Suprapubic skin (tissue), 4 donors: ENCODE measurements around the gene GPR119. TPM values are rescaled to one million over a fixed set of nuclear protein-coding genes. Genes with fewer than 3 reads are reported as not detected.
"Not testable (repeated sequence)": the region's sequence is repeated elsewhere in the genome, so short reads cannot be mapped to it uniquely, and the experiment has no call there.

ENCODE experiments used
- DNase-seq, 2 donors: peaks; one replicate each; pipeline ENCODE4 v3.0.0-alpha.2; 2019; ENCODE audit warnings: low spot score in 2 of 2
- H3K27ac ChIP-seq: fragments of 200-600 bp; sonication (generic); one replicate; pipeline ENCODE4 v1.5.1; 2019
- H3K27me3 ChIP-seq: fragments of 200-600 bp; sonication (generic); one replicate; pipeline ENCODE4 v1.5.1; 2019
- H3K36me3 ChIP-seq: fragments of 200-600 bp; sonication (generic); one replicate; pipeline ENCODE4 v1.5.1; 2019
- H3K4me1 ChIP-seq: fragments of 200-600 bp; sonication (generic); one replicate; pipeline ENCODE4 v1.5.1; 2019
- H3K4me3 ChIP-seq: fragments of 200-600 bp; sonication (generic); one replicate; pipeline ENCODE4 v1.5.1; 2019; ENCODE audit warnings: mild to moderate bottlenecking
- H3K9me3 ChIP-seq: fragments of 200-600 bp; sonication (generic); one replicate; pipeline ENCODE4 v1.5.1; 2019
- CTCF ChIP-seq, 2 donors: fragments of 200-600 bp in 1 of 2; fragments of 450-650 bp in 1 of 2; sonication (generic) in 1 of 2; IDR thresholded peaks; one replicate each; pipeline ENCODE4 v1.5.1; 2016 to 2019; ENCODE audit warnings: antibody characterized with exemption in 2 of 2, mild to moderate bottlenecking in 1 of 2, moderate library complexity in 1 of 2
- EP300 ChIP-seq: sonication (generic); formaldehyde crosslinking; IDR thresholded peaks from one replicate; pipeline ENCODE4 v1.6.1; 2017; ENCODE audit warnings: antibody characterized with exemption
- POLR2A ChIP-seq, 2 donors: fragments of 450-650 bp; IDR thresholded peaks; one replicate each; pipeline ENCODE4 v1.6.1; 2017; ENCODE audit warnings: antibody characterized with exemption in 2 of 2, mild to moderate bottlenecking in 2 of 2, moderate library complexity in 2 of 2
- POLR2AphosphoS5 ChIP-seq, 3 donors: sonication (generic); formaldehyde crosslinking; IDR thresholded peaks; one replicate each; pipeline ENCODE4 v1.6.1; 2017; ENCODE audit warnings: antibody characterized with exemption in 3 of 3
- WGBS: methylation state at CpG from one replicate; pipeline ENCODE4 v1.1.5; 2018; 5-methylcytosine and 5-hydroxymethylcytosine counted together
- total RNA-seq, 4 donors: library from RNA; depleted of rRNA; stranded (reverse); fragments of >200 nt; gene quantifications; one replicate each; pipeline ENCODE4 v1.1.0, GENCODE V29; 2016

Gene GPR119
- total RNA-seq, 4 donors from 2014 or later: not detected

DNA sequence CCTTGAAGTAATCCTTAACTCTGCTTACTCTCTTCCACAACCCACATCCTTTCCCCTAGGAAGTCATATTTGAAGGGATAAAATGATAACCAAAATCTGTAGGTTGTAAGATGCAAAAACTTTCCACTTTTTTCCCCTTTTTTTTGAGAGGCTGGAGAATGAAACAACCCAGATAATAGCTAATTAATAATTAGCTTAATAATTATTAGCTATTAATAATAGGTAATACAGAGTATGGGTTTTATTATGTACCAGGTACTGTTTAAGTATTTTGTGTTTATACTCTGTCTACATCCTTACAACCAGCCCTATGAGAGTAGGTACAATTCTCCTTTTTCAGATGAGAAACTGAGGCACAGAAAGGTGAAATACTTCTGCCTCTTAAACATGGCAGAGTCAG lies 9.4 kb downstream of the GPR119 start:
- Histone ChIP-seq H3K9me3 (no peaks in the 10 kb centered on the region), H3K36me3 (peaks cover 3% of the 10 kb centered on the region), H3K4me3 (no peak overlapping the region), H3K27ac (no peak overlapping the region), H3K27me3 (no peaks in the 10 kb centered on the region), H3K4me1 (no peaks in the 10 kb centered on the region)
- no peak for DNase-seq
- TF ChIP-seq EP300 (no peak), POLR2AphosphoS5 (IDR thresholded peaks at IDR 0.05) (no peak), CTCF (IDR thresholded peaks at IDR 0.05) (no peak), POLR2A (IDR thresholded peaks at IDR 0.05) (no peak)

GRCh38 chrX:130352050-130352449 lies 33.4 kb downstream of the GPR119 start:
- H3K9me3 ChIP-seq, H3K36me3 ChIP-seq, DNase-seq, H3K4me1 ChIP-seq, H3K4me3 ChIP-seq, H3K27me3 ChIP-seq, H3K27ac ChIP-seq: not testable (repeated sequence)
- 57% methylated on average over 1 of the region's 1 CpG for WGBS

DNA sequence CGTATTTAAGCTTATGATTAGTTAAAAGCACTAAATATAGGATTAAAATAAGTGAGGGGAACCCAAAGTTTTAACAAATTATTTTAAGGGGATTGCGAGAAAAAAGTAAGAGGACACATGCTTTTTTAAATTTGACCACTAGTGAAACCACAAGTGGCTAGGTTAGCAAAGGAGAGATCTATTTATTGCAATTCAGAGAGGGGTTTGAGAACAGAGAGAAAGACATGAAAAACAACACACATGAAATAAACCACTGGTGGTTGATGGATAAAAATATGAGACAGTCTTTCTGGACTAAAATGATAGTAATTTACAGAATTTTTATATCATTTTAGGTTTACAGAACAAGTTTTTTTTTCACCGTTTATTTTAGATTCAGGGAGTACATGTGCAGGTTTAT lies 33.9 kb downstream of the GPR119 start:
- no peaks in the 10 kb centered on the region for H3K4me1 ChIP-seq
- DNase-seq: no peak
- TF ChIP-seq POLR2A (IDR thresholded peaks at IDR 0.05) (no peak), CTCF (IDR thresholded peaks at IDR 0.05) (no peak), EP300 (no peak), POLR2AphosphoS5 (IDR thresholded peaks at IDR 0.05) (no peak)

GRCh38 chrX:130347321-130347720 lies 38.2 kb downstream of the GPR119 start:
- Histone ChIP-seq H3K9me3 (no peaks in the 10 kb centered on the region), H3K27ac (no peak overlapping the region), H3K36me3 (no peaks in the 10 kb centered on the region), H3K27me3 (no peaks in the 10 kb centered on the region), H3K4me1 (no peaks in the 10 kb centered on the region), H3K4me3 (no peak overlapping the region)
- DNase-seq: no peak
- WGBS: 19% methylated on average over 1 of the region's 1 CpG
- TF ChIP-seq POLR2AphosphoS5 (IDR thresholded peaks at IDR 0.05) (no peak), CTCF (IDR thresholded peaks at IDR 0.05) (no peak), POLR2A (IDR thresholded peaks at IDR 0.05) (no peak), EP300 (no peak)

More for the DNA sequence above, 33.9 kb downstream of the GPR119 start:
- Histone ChIP-seq H3K27me3 (no peaks in the 10 kb centered on the region), H3K36me3 (no peaks in the 10 kb centered on the region), H3K4me3 (no peak overlapping the region), H3K9me3 (no peaks in the 10 kb centered on the region), H3K27ac (no peak overlapping the region)
- WGBS: 81% methylated on average over 3 of the region's 3 CpGs

DNA sequence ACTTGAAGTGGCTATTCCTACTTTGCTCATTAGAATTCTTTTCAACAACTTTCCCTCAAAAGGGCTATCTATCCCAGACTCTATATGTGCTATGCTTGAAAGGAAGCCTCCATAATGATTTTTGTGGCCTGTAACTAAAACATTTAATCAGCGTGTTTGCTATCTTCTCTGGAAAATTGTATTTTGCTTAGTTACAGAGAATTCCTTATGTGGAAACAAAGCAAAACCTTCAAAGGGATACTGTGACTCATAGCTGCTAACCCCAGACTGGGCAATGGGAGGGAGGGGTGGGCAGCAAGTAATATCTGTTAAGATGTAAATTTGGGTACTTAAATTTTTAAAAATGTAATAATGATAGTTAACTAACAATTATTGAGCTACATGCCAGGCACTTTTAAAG lies 42.1 kb downstream of the GPR119 start:
- no peak overlapping the region for H3K4me3 ChIP-seq
- no peaks in the 10 kb centered on the region for H3K9me3 ChIP-seq
- H3K36me3 ChIP-seq: no peaks in the 10 kb centered on the region
- no peak overlapping the region for H3K27ac ChIP-seq
- 72% methylated on average over 1 of the region's 1 CpG for WGBS
- DNase-seq: no peak
- H3K27me3 ChIP-seq: no peaks in the 10 kb centered on the region
- no peak for TF ChIP-seq POLR2A (IDR thresholded peaks at IDR 0.05)
- no peak for TF ChIP-seq EP300
- TF ChIP-seq CTCF (IDR thresholded peaks at IDR 0.05): no peak
- TF ChIP-seq POLR2AphosphoS5 (IDR thresholded peaks at IDR 0.05): no peak
- peaks cover 4% of the 10 kb centered on the region for H3K4me1 ChIP-seq

GRCh38 chrX:130340271-130340670 lies 45.2 kb downstream of the GPR119 start:
- WGBS: 37% methylated on average over 9 of the region's 9 CpGs
- H3K9me3 ChIP-seq: no peaks in the 10 kb centered on the region
- DNase-seq: no peak
- H3K36me3 ChIP-seq: no peaks in the 10 kb centered on the region
- peak overlapping the region; percentile 73 for H3K4me3 ChIP-seq
- peaks cover 4% of the 10 kb centered on the region for H3K4me1 ChIP-seq
- H3K27ac ChIP-seq: no peak overlapping the region
- no peak for TF ChIP-seq EP300
- no peak for TF ChIP-seq POLR2AphosphoS5 (IDR thresholded peaks at IDR 0.05)
- TF ChIP-seq POLR2A (IDR thresholded peaks at IDR 0.05): no peak
- no peak for TF ChIP-seq CTCF (IDR thresholded peaks at IDR 0.05)
- no peaks in the 10 kb centered on the region for H3K27me3 ChIP-seq
